VCaP (cell line): ENCODE data around the gene TOM1L2.

Source experiments
- H3K27ac ChIP-seq: fragments of 450-650 bp; 2 replicates; pipeline ENCODE4 v1.5.1; 2017
- CTCF ChIP-seq: fragments of 450-650 bp; conservative IDR thresholded peaks from 2 replicates; pipeline ENCODE4 v1.5.1; 2017; ENCODE audit warnings: mild to moderate bottlenecking, moderate library complexity

Gene TOM1L2

DNA sequence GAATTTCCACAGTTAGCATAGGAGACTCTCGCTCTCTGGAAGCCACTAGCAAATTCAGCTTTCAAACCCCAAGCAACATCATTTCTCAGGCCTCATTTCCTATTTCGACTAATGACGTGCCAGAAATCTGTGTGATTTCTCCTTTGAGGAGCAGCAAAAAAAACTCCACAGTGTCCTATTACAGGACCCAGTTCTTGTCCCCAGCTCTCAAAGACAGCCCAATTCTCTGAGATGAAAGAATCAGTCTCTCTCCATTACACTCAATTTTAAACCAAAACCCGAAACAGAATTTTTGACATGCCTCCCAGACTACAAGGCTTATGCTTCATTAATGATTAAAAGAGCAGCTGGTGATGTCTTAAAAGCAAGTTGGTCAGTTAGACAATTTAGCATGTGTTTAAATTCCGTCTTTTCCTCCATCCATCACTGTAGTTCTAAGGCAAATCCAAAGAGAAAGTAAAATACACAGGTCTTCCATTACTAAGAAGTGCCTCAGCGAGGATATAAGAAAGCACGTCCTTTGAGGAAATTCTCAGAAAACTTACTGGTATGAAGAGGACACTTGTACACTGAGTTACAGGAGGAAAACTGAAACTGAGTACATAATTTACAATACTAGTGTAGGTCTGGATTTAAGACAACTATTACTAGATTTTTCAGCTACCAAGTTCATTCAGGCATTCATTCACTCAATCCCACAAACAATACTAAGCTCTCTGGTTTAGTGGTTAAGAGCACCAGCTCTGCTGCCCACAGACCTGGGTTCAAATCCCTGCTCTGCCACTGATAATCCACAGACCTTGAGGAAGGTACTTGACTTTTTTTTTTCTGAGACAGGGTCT, 12.5 kb downstream of the TOM1L2 start:
- no peak for TF ChIP-seq CTCF
- H3K27ac ChIP-seq, result peak overlapping the region; percentile 64; the same call in 1 of the 2 replicates

DNA sequence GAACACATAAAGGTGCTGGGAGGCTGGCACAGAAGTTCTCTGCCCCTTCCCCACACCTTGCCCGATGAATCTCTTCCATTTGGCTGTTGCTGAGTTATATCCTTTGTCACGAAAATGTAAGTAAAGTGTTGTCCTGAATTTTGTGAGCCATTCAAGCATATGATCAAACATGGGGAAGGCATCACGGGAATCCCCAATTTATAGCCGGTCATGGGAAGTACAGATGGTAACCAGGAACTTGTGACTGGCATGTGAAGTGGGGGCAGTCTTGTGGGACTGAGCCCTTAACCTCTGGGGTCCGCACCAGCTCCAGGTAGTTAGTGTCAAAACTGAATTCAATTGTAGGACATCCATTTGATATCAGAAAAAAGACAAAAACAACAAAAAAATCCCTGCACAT, 13.2 kb downstream of the TOM1L2 start:
- H3K27ac ChIP-seq, result peak overlapping the region; percentile 64
- TF ChIP-seq CTCF, result no peak

DNA sequence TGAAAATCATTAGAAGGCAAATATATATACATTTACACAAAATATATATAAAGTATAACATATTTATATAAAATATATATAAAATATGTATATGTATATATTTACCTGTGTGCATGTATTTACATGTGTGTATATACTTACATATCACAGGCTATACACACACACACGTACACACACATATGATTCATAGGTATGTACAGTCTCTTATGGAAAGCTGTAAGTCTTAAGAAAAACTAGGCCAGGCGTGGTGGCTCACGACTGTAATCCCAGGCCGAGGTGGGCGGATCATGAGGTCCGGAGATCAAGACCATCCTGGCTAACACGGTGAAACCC, 14.7 kb downstream of the TOM1L2 start:
- peak overlapping the region; percentile 64 for H3K27ac ChIP-seq

GRCh38 chr17:17955790-17956341, 16.3 kb downstream of the TOM1L2 start:
- 0 out of 2 replicates have a peak overlapping the region, but pooled peaks have one; percentile 64 for H3K27ac ChIP-seq

More for the DNA sequence above, 14.7 kb downstream of the TOM1L2 start:
- no peak for TF ChIP-seq CTCF

DNA sequence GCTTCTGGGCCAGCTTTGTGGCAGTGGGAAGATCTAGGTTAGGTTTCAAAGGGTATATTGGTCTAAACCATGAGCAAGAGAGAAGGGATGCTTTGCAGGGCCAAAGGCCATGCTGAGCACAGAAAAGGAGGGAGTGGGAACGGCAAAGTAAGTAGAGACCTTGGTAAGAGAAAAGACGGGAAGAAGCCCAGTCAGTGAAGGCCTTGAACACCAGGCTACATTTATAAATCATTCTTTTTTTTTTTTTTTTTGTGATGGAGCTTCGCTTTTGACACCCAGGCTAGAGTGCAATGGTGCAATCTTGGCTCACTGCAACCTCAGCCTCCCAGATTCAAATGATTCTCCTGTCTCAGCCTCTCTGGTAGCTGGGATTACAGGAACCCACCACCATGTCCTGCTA, 18.1 kb downstream of the TOM1L2 start:
- no peak overlapping the region for H3K27ac ChIP-seq
- no peak for TF ChIP-seq CTCF

- H3K27ac ChIP-seq, result no peak overlapping the region
Observed at GRCh38 chr17:17952691-17953090, 19.5 kb downstream of the TOM1L2 start.

DNA sequence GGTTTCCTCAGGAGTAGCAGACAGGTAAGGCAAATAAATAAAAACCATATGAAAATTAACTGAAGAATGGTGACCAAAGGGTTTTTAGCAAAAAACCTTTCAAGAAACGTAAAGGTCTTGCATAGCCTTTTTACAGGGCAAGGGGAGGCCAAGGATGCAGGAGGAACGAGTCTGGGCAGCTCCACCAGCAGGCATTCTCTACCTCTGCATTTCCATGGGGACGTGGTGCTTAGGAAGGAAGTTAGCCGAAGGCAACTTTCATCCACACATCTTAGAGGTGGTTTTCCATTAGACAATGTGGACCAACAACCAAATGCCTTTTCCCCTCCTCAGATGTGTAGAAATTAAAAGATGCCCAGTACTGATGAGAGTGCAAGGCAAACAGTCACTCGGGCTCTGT, 20.7 kb downstream of the TOM1L2 start:
- H3K27ac ChIP-seq, result no peak overlapping the region

More at GRCh38 chr17:17952691-17953090, 19.5 kb downstream of the TOM1L2 start:
- no peak for TF ChIP-seq CTCF

More for the DNA sequence above, 20.7 kb downstream of the TOM1L2 start:
- no peak for TF ChIP-seq CTCF
